HS-27A (cell line): ENCODE results near the gene TULP1.
A peak's percentile ranks its signal among the peaks of the same experiment; 100 is the strongest.

Experiments
- DNase-seq: peaks from one replicate; pipeline ENCODE4 v3.0.0-alpha.2; 2012; ENCODE audit warnings: low read depth, missing footprints

Gene TULP1

GRCh38 chr6:35483893-35484645 is 28.6 kb downstream of the TULP1 start:
- no peak for DNase-seq

GRCh38 chr6:35483490-35483889 is 29.2 kb downstream of the TULP1 start:
- DNase-seq: no peak

GRCh38 chr6:35483062-35483461 is 29.6 kb downstream of the TULP1 start:
- DNase-seq: no peak

GRCh38 chr6:35481226-35481625 is 31.5 kb downstream of the TULP1 start:
- DNase-seq: no peak

- DNase-seq: no peak
These were observed 32.5 kb downstream of the TULP1 start for GRCh38 chr6:35480176-35480575.

GRCh38 chr6:35478259-35478658 is 34.4 kb downstream of the TULP1 start:
- no peak for DNase-seq

GRCh38 chr6:35477551-35478179 is 35.0 kb downstream of the TULP1 start:
- no peak for DNase-seq

GRCh38 chr6:35477028-35477427 is 35.7 kb downstream of the TULP1 start:
- no peak for DNase-seq

- DNase-seq: no peak
These were observed 36.7 kb downstream of the TULP1 start for GRCh38 chr6:35476004-35476403.

GRCh38 chr6:35475573-35475972 is 37.1 kb downstream of the TULP1 start:
- DNase-seq: no peak

GRCh38 chr6:35474942-35475570 is 37.6 kb downstream of the TULP1 start:
- DNase-seq: no peak

- DNase-seq: no peak
These were observed 38.4 kb downstream of the TULP1 start for GRCh38 chr6:35474131-35474941.

- DNase-seq: no peak
These were observed 38.9 kb downstream of the TULP1 start for GRCh38 chr6:35473850-35474130.

GRCh38 chr6:35473075-35473849 is 39.4 kb downstream of the TULP1 start:
- no peak for DNase-seq

- DNase-seq: no peak
These were observed 40.8 kb downstream of the TULP1 start for GRCh38 chr6:35471836-35472345.

GRCh38 chr6:35470663-35471120 is 42.0 kb downstream of the TULP1 start:
- DNase-seq: no peak

- no peak for DNase-seq
These were observed 42.7 kb downstream of the TULP1 start for GRCh38 chr6:35469751-35470662.

- no peak for DNase-seq
These were observed 43.5 kb downstream of the TULP1 start for GRCh38 chr6:35468980-35469750.

- DNase-seq: peak; percentile 95
These were observed 44.3 kb downstream of the TULP1 start, which contains the start of gene RPL10A for GRCh38 chr6:35468181-35468979. Gene RPL10A, plus strand, starts transcription at chr6:35468401. Its CDS starts 34 bp downstream, at chr6:35468435.
